HG02884 (cell line): ENCODE measurements around the gene RAB10.
"Not testable (repeated sequence)": the region's sequence is repeated elsewhere in the genome, so short reads cannot be mapped to it uniquely, and the experiment has no call there.

Source experiments
- ATAC-seq: cut with Tn5 transposase; IDR thresholded peaks from one replicate; pipeline ENCODE4 v1.9.1; 2021; ENCODE audit warnings: mild to moderate bottlenecking, moderate library complexity; ENCODE audit not compliant: unreplicated experiment

RAB10 gene

DNA sequence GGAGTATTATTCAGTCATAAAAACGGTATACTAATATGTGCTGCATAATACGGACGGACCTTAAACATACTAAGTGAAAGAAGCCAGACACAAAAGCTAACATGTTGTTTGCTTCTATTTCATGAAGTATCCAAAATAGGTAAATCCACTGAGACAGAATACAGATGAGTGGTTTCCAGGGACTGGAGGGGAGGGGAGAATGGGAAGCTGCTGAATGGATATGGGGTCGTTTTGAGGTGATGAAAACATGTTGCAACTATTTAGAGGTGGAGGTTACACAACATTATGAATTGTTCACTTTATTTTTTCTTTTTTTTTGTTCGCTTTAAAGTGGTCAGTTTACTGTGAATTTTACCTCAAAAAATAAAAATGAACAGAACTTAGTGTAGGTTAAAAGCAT lies 52.9 kb downstream of the RAB10 start:
- ATAC-seq: no peak

DNA sequence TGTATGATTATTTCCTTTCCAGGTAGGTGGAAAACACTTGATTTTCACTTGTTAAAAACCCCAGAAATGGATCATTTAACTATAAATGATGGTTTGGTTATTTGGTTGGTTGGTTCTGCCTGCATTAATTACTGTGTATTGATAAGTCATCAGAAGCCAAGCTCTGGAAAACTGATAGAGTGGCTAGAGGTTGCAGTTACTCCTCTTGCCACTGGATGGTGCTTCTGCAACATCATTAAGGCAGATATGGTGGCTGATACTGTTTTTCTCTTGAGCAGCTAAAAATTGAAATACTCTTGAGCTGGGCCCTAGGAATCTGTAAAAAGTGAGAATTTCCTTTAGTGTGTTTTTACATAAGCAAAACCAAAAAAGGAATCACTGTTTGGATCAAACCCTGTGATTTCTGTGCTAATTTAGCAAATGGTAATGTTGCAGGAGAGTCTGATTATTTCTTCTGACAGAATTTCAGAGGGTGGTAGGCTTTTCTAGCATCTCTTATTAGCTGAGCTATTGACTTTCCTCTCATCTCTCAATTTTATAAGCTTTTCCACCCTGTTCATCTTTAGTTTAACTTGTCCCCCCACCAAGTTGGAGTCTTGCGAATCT lies 54.3 kb downstream of the RAB10 start:
- ATAC-seq: no peak

GRCh38 chr2:26088931-26089330 lies 55.0 kb downstream of the RAB10 start:
- ATAC-seq: not testable (repeated sequence)

DNA sequence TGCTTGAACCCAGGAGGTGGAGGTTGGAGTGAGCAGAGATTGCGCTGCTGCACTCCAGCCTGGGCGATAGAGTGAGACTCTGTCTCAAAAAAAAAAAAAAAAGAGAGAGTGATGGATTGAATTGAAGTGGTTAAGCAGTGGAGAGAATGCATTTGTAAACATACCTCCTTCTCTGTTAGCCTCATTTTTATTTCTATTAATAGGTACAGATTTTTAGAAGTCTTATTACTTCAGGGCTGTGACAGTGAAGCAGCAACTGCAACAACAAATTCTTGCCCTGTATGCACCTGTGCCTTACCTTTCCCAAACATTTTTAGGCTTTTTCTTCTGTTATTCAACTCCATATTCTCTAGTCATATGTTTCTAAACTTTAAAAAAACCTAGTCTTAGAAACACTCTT lies 55.5 kb downstream of the RAB10 start:
- ATAC-seq: no peak

DNA sequence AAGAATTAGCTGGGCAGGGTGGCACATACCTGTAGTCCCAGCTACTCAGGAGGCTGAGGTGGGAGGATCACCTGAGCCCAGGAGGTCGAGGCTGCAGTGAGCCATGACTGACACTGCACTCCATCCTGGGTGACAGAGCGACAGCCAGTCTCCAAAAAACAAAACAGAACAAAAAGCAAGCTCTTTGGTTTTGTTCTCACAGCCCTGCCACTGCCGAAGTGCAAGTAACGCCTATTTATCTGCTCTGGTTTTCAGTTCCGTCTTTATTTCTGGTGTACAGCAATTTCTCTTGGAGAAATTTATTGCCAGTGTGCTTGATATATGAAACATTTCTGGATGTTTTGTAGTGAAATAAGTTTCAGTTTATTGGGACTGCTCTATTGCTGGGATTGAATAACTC lies 61.9 kb downstream of the RAB10 start:
- ATAC-seq: no peak

DNA sequence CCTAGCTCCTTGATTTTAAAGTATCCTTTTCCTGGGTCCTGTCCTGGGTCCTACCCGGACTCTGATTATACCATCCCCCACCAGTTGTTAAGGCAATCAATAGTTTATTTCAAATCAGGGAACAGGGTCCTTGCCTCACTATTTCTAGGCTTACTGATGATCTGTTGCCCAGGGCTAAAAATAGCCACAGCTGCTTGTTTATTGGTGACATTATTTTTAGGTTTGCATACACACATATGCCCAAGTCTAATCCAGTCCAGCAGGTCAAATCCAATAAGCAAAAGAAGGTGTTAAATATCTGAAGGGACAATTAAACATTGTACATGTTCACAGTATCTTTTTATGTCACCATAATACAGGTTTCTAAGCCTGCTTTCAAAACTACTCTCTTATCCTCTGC lies 66.0 kb downstream of the RAB10 start:
- ATAC-seq: no peak

GRCh38 chr2:26100384-26100783 lies 66.5 kb downstream of the RAB10 start:
- no peak for ATAC-seq

DNA sequence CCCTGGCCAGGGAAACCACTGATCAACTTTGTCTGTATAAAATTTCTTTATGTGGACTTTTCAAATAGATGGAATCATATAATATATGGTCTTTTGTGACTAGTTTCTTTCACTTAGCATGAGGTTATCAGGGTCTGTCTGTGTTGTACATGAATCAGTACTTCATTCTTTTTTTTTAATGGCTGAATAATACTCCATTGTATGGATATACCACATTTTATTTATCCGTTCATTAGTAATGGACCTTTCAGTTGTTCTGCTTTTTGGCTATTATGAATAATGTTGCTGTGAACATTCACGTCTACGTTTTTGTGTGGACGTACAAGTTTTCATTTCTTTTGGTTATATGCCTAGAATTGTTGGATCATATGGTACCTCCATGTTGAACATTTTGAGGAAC lies 69.9 kb downstream of the RAB10 start:
- ATAC-seq: no peak

GRCh38 chr2:26108701-26109100 lies 74.8 kb downstream of the RAB10 start:
- not testable (repeated sequence) for ATAC-seq

DNA sequence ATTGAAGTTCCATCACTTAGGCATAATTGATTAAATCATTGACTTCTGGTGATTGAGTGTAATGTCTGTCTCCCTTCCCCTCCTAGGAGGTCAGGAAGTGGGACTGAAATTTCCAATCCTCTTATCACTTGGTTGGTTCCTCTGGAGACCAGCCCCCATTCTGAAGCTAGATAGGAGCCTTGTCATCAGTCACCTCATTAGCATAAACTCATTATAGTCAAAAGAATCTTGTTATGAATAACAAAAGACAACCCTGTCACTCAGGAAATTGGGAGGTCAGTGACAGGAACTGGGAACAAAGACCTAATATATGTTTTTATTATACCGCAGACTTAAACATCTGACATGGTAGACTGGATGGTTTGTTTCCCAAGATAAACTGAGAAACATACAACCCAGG lies 78.3 kb downstream of the RAB10 start:
- no peak for ATAC-seq

GRCh38 chr2:26114151-26114550 lies 80.3 kb downstream of the RAB10 start:
- ATAC-seq: no peak

- ATAC-seq: no peak
These were observed 84.8 kb downstream of the RAB10 start for GRCh38 chr2:26118682-26119081.

DNA sequence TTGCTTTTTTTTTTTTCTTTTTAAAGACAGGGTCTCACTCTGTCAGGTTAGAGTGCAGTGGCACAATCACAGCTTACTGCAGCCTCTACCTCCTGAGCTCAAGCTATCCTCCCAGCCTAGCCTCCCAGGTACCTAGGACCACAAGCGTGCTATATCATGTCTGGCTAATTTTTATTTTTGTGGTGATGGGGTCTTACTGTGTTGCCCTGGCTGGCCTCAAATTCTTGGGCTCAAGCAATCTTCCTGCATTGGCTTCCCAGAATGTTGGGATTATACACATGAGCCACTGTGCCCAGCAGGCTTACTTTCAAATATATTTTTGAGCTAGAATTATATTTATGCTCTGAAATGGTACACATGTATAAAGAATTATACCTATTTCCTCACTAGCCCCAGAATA lies 85.6 kb downstream of the RAB10 start:
- ATAC-seq: no peak

DNA sequence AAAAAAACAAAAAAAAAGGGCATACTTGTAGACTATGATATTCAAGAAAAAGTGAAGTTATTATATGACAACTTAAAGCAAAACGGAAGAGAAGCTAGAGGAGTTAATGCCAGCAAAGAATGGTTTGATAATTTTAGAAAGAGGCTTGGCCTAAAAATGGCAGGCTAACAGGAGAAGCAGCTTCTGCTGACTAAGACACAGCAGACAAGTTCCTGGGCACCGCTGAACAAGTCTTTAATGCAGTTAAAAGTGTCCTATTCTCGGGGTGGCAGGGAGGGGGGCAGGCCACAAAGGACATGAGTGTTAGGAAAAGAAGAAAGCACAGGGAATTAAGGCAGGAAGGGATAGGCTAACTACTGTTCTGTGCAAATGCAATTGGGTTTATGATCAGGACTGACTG lies 88.7 kb downstream of the RAB10 start:
- no peak for ATAC-seq

- no peak for ATAC-seq
These were observed 89.5 kb downstream of the RAB10 start for GRCh38 chr2:26123426-26123825.

DNA sequence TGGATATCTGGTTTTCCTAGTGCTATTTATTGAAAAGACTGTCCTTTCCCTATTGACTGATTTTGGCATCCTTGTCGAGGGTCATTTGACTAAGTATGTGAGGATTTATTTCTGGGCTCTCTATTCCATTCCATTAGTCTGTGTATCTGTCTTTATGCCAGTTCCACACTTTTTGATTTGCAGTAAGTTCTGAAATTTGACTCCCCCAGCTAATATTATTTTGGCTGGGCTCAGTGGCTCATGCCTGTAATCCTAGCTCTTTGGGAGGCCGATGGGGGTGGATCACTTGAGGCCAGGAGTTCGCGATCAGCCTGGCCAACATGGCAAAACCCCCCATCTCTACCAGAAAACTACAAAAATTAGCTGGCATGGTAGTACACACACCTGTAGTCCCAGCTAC lies 92.2 kb downstream of the RAB10 start:
- no peak for ATAC-seq

- ATAC-seq: no peak
These were observed 94.3 kb downstream of the RAB10 start for GRCh38 chr2:26128176-26128575.

- no peak for ATAC-seq
These were observed 96.9 kb downstream of the RAB10 start for GRCh38 chr2:26130763-26131162.

- ATAC-seq: no peak
These were observed 102.6 kb downstream of the RAB10 start for GRCh38 chr2:26136451-26136850.

GRCh38 chr2:26139269-26140183 lies 105.6 kb downstream of the RAB10 start:
- ATAC-seq: no peak

- ATAC-seq: no peak
These were observed 107.4 kb downstream of the RAB10 start for GRCh38 chr2:26141145-26141769.

- no peak for ATAC-seq
These were observed 110.1 kb downstream of the RAB10 start for GRCh38 chr2:26144031-26144430.
